ENCODE measurements around the gene TGFBR3L. TPM values are rescaled to one million over a fixed set of nuclear protein-coding genes. Genes with fewer than 3 reads are reported as not detected.
A peak's percentile ranks its signal among the peaks of the same experiment; 100 is the strongest.

The TGFBR3L gene
- total and polyA plus RNA-seq, 2 of the 13 experiments (the other 11 are each of a cell fraction or from before 2014, with no cell fraction given) = 0.20 to 1.0 TPM

- TF ChIP-seq ZNF382 (CRISPR knock-in tag; IDR thresholded peaks at IDR 0.05; ENCODE audit: borderline replicate concordance) (no peak), ZC3H4 (CRISPR knock-in tag; IDR thresholded peaks at IDR 0.05; ENCODE audit: borderline replicate concordance) (no peak), SP5 (CRISPR knock-in tag; IDR thresholded peaks at IDR 0.05; ENCODE audit: borderline replicate concordance, low read depth) (peak; percentile 72), SRSF4 (IDR thresholded peaks at IDR 0.05; ENCODE audit: low read depth, low read length, poor library complexity, severe bottlenecking) (no peak), ZGPAT (CRISPR knock-in tag; IDR thresholded peaks at IDR 0.05) (no peak; the same call in 1 of the 2 replicates), AHR (CRISPR knock-in tag; IDR thresholded peaks at IDR 0.05) (no peak), ZNF607 (CRISPR knock-in tag; IDR thresholded peaks at IDR 0.05; ENCODE audit: borderline replicate concordance) (peak; percentile 55; the same call in 1 of the 2 replicates), ZNF138 (CRISPR knock-in tag; IDR thresholded peaks at IDR 0.05; ENCODE audit: low read depth) (no peak), ZNF577 (CRISPR knock-in tag; IDR thresholded peaks at IDR 0.05; ENCODE audit: borderline replicate concordance, low read depth) (no peak), NAIF1 (CRISPR knock-in tag; IDR thresholded peaks at IDR 0.05; ENCODE audit: borderline replicate concordance) (no peak), FOXA1 (IDR thresholded peaks at IDR 0.05) (no peak), FOXA1 (CRISPR knock-in tag; IDR thresholded peaks at IDR 0.05) (no peak), HHEX (CRISPR knock-in tag; IDR thresholded peaks at IDR 0.05) (no peak), ZSCAN22 (CRISPR knock-in tag; IDR thresholded peaks at IDR 0.05) (no peak), MATR3 (CRISPR knock-in tag; IDR thresholded peaks at IDR 0.05) (no peak), ATAD3A (CRISPR knock-in tag; IDR thresholded peaks at IDR 0.05) (no peak), HNRNPH1 (optimal IDR thresholded peaks at IDR 0.05; ENCODE audit: low read depth, low read length) (no peak), ZNF234 (CRISPR knock-in tag; conservative IDR thresholded peaks at IDR 0.05) (no peak), ZNF326 (CRISPR knock-in tag; IDR thresholded peaks at IDR 0.05; ENCODE audit: borderline replicate concordance) (no peak)
- TF ChIP-seq, protein P1, sequence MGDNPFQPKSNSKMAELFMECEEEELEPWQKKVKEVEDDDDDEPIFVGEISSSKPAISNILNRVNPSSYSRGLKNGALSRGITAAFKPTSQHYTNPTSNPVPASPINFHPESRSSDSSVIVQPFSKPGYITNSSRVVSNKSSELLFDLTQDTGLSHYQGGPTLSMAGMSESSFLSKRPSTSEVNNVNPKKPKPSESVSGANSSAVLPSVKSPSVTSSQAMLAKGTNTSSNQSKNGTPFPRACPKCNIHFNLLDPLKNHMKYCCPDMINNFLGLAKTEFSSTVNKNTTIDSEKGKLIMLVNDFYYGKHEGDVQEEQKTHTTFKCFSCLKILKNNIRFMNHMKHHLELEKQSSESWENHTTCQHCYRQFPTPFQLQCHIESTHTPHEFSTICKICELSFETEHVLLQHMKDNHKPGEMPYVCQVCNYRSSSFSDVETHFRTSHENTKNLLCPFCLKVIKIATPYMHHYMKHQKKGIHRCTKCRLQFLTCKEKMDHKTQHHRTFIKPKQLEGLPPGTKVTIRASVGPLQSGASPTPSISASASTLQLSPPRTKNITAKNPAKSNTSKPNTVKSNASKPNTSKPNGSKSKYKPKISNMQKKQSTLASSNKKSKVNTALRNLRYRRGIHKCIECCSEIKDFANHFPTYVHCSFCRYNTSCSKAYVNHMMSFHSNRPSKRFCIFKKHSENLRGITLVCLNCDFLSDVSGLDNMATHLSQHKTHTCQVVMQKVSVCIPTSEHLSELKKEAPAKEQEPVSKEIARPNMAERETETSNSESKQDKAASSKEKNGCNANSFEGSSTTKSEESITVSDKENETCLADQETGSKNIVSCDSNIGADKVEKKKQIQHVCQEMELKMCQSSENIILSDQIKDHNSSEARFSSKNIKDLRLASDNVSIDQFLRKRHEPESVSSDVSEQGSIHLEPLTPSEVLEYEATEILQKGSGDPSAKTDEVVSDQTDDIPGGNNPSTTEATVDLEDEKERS (CRISPR knock-in tag; IDR thresholded peaks at IDR 0.05) = 0 out of 2 replicates have a peak, but pooled peaks have one; percentile 18
- TF ChIP-seq, protein P2, sequence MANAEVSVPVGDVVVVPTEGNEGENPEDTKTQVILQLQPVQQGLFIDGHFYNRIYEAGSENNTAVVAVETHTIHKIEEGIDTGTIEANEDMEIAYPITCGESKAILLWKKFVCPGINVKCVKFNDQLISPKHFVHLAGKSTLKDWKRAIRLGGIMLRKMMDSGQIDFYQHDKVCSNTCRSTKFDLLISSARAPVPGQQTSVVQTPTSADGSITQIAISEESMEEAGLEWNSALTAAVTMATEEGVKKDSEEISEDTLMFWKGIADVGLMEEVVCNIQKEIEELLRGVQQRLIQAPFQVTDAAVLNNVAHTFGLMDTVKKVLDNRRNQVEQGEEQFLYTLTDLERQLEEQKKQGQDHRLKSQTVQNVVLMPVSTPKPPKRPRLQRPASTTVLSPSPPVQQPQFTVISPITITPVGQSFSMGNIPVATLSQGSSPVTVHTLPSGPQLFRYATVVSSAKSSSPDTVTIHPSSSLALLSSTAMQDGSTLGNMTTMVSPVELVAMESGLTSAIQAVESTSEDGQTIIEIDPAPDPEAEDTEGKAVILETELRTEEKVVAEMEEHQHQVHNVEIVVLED (CRISPR knock-in tag; IDR thresholded peaks at IDR 0.05; ENCODE audit: borderline replicate concordance) = peak; percentile 37; the same call in 1 of the 2 replicates
- TF ChIP-seq, protein P3, sequence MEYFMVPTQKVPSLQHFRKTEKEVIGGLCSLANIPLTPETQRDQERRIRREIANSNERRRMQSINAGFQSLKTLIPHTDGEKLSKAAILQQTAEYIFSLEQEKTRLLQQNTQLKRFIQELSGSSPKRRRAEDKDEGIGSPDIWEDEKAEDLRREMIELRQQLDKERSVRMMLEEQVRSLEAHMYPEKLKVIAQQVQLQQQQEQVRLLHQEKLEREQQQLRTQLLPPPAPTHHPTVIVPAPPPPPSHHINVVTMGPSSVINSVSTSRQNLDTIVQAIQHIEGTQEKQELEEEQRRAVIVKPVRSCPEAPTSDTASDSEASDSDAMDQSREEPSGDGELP (IDR thresholded peaks at IDR 0.05; ENCODE audit: borderline replicate concordance, low read depth) = no peak
Measured at GRCh38 chr19:7888145-7888825, 26.3 kb upstream of the TGFBR3L start, which contains the start of gene LRRC8E (continued).

All from HepG2 (cell line).